ENCODE measurements around the gene TXNL4B. TPM values are rescaled to one million over a fixed set of nuclear protein-coding genes. Genes with fewer than 3 reads are reported as not detected.
"Not testable (repeated sequence)": the region's sequence is repeated elsewhere in the genome, so short reads cannot be mapped to it uniquely, and the experiment has no call there.

TXNL4B gene
- total and polyA plus RNA-seq, 2 donors (not counting 1 experiment from before 2014, with no cell fraction given): 9.9 to 16.1 TPM

DNA sequence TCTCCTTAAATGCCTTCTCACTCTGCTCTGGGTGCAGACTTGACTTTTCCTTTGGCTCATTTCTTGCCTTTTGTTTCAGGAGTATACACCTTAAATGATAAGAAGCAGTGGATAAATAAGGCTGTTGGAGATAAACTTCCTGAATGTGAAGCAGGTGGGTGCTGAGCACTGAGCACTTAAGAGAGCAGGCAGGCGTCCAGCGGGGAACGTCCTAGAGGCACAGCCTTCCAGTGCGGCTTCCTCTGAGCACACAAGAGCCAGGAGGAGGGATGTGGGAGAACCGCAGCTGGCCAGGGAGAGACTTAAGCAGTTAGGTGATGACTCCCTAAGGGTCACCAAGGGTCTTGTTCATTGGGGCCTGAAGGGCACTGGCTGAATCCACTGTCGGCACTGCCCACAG, 36.1 kb downstream of the TXNL4B start:
- H3K9me3 Mint-ChIP-seq (ENCODE audit: insufficient read depth); H4K20me1 ChIP-seq (ENCODE audit: control insufficient read depth, insufficient read depth, low read length, poor library complexity, severe bottlenecking); H3K4me1 Mint-ChIP-seq; intact Hi-C loops (cut with micrococcal nuclease); H3K27ac ChIP-seq (ENCODE audit: low read length in 2 of 2); DNase-seq; H3K4me3 Mint-ChIP-seq; CTCF ChIA-PET; H3K36me3 ChIP-seq (replicated peaks in 1 of 2; ENCODE audit: control extremely low read depth in 1 of 2, control insufficient read depth in 1 of 2, extremely low read depth in 1 of 2, insufficient read depth in 2 of 2, low read length in 1 of 2); H2AFZ ChIP-seq (ENCODE audit: insufficient read depth, low read depth, low read length, poor library complexity, severe bottlenecking); H3K4me3 ChIP-seq (ENCODE audit: control extremely low read depth in 1 of 5, extremely low read depth in 1 of 5, insufficient read depth in 1 of 5, low read depth in 2 of 5, low read length in 4 of 5); H3K4me1 ChIP-seq (ENCODE audit: control insufficient read depth in 2 of 2, insufficient read depth in 2 of 2, low read length in 2 of 2); H3K27me3 ChIP-seq (replicated peaks in 1 of 4; ENCODE audit: control extremely low read depth in 1 of 4, control insufficient read depth in 3 of 4, insufficient read depth in 4 of 4, low read length in 3 of 4); H3K79me2 ChIP-seq (ENCODE audit: control insufficient read depth, insufficient read depth, low read length); POLR2A ChIA-PET; H3K27ac Mint-ChIP-seq; H3K27me3 Mint-ChIP-seq; H3K4me2 ChIP-seq (replicated peaks; ENCODE audit: low read depth, low read length, poor library complexity, severe bottlenecking); ATAC-seq (ENCODE audit: low read depth); H3K9ac ChIP-seq (ENCODE audit: low read length); H3K9me3 ChIP-seq (ENCODE audit: control extremely low read depth in 1 of 3, control insufficient read depth in 2 of 3, insufficient read depth in 1 of 3, low read length in 2 of 3): not testable (repeated sequence)
- WGBS (ENCODE audit: insufficient coverage): 100% methylated on average over 1 of the region's 6 CpGs

DNA sequence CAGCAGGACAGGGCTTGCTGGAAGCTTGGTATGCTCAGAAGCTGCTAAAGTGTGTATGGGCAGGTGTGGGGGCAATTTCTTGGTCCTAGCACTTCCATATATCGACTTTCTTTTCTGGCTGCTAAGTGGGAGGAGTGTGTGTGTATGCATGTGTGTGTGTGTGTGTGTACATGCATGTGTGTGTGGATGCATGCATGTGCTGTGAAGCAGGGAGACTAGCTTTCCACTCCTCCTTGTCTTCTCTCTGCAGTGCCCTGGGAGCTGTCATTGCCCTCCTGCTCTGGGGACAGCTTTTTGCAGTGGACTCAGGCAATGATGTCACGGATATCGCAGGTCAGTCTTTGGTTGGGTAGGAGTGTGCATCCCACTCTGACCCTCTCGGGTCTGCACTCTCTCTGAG, 37.5 kb downstream of the TXNL4B start:
- Mint-ChIP-seq H3K27ac (no peak overlapping the region), H3K9me3 (ENCODE audit: insufficient read depth) (no peaks in the 10 kb centered on the region), H3K27me3 (no peaks in the 10 kb centered on the region), H3K4me1 (no peaks in the 10 kb centered on the region), H3K4me3 (no peak overlapping the region)
- Histone ChIP-seq H3K79me2 (ENCODE audit: control insufficient read depth, insufficient read depth, low read length) (no peaks in the 10 kb centered on the region), H3K9ac (ENCODE audit: low read length) (no peak overlapping the region), H3K4me3 (ENCODE audit: control extremely low read depth in 1 of 5, extremely low read depth in 1 of 5, insufficient read depth in 1 of 5, low read depth in 2 of 5, low read length in 4 of 5) (no peak overlapping the region), H4K20me1 (ENCODE audit: control insufficient read depth, insufficient read depth, low read length, poor library complexity, severe bottlenecking) (no peaks in the 10 kb centered on the region), H3K4me2 (replicated peaks; ENCODE audit: low read depth, low read length, poor library complexity, severe bottlenecking) (no peak overlapping the region), H3K9me3 (ENCODE audit: control extremely low read depth in 1 of 3, control insufficient read depth in 2 of 3, insufficient read depth in 1 of 3, low read length in 2 of 3) (no peaks in the 10 kb centered on the region), H3K36me3 (replicated peaks in 1 of 2; ENCODE audit: control extremely low read depth in 1 of 2, control insufficient read depth in 1 of 2, extremely low read depth in 1 of 2, insufficient read depth in 2 of 2, low read length in 1 of 2) (no peaks in the 10 kb centered on the region), H3K4me1 (ENCODE audit: control insufficient read depth in 2 of 2, insufficient read depth in 2 of 2, low read length in 2 of 2) (no peaks in the 10 kb centered on the region), H3K27me3 (replicated peaks in 1 of 4; ENCODE audit: control extremely low read depth in 1 of 4, control insufficient read depth in 3 of 4, insufficient read depth in 4 of 4, low read length in 3 of 4) (no peaks in the 10 kb centered on the region), H2AFZ (ENCODE audit: insufficient read depth, low read depth, low read length, poor library complexity, severe bottlenecking) (no peak overlapping the region), H3K27ac (ENCODE audit: low read length in 2 of 2) (no peak overlapping the region)
- DNase-seq (no peak), ATAC-seq (ENCODE audit: low read depth) (no peak)
- ChIA-PET CTCF (no interaction called here), POLR2A (no interaction called here)
- TF ChIP-seq, protein P1, sequence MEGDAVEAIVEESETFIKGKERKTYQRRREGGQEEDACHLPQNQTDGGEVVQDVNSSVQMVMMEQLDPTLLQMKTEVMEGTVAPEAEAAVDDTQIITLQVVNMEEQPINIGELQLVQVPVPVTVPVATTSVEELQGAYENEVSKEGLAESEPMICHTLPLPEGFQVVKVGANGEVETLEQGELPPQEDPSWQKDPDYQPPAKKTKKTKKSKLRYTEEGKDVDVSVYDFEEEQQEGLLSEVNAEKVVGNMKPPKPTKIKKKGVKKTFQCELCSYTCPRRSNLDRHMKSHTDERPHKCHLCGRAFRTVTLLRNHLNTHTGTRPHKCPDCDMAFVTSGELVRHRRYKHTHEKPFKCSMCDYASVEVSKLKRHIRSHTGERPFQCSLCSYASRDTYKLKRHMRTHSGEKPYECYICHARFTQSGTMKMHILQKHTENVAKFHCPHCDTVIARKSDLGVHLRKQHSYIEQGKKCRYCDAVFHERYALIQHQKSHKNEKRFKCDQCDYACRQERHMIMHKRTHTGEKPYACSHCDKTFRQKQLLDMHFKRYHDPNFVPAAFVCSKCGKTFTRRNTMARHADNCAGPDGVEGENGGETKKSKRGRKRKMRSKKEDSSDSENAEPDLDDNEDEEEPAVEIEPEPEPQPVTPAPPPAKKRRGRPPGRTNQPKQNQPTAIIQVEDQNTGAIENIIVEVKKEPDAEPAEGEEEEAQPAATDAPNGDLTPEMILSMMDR (IDR thresholded peaks at IDR 0.05): no peak
- TF ChIP-seq EZH2 (IDR thresholded peaks at IDR 0.05; ENCODE audit: borderline replicate concordance, insufficient read depth, low read depth, low read length, poor library complexity, severe bottlenecking): no peak
- intact Hi-C loops (cut with micrococcal nuclease): no loop called here
- WGBS (ENCODE audit: insufficient coverage): 100% methylated on average over 1 of the region's 4 CpGs

DNA sequence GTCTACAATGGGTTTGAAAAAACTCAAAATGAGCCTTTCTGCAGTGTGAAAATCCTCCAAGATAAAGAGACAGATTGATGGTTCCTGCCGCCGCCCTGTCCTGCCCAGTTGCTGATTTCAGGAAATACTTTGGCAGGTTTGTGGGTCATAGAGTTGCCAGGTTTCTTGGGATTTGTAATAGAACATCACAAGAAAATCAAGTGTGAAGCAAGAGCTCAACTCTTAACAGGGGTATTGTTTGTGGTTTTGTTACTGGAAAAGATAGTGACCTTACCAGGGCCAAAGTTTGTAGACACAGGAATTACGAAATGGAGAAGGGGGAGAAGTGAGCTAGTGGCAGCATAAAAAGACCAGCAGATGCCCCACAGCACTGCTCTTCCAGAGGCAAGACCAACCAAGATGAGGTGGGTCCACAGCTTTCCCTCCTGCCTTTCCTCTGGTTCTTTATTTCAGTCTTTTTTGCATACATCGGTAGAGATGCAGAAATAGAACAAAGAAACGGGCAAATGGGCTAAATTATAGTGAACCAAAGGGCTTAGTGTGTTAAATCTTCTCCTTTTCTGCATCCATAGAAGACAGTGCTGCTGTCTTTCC, 39.1 kb downstream of the TXNL4B start, which contains the start of gene HP:
HP (plus strand) TSS at position 252 of the 594 bp plus-strand sequence; CDS start at position 400, 148 bp downstream.
- CTCF ChIA-PET: interaction anchor here (1.3 kb wide), 1 partner anchor 12 kb away, joined by 4 read pairs; no protein-coding TSS in a partner anchor
- H3K4me2 ChIP-seq (replicated peaks; ENCODE audit: low read depth, low read length, poor library complexity, severe bottlenecking); H3K4me1 Mint-ChIP-seq; DNase-seq; H4K20me1 ChIP-seq (ENCODE audit: control insufficient read depth, insufficient read depth, low read length, poor library complexity, severe bottlenecking); H3K36me3 ChIP-seq (replicated peaks in 1 of 2; ENCODE audit: control extremely low read depth in 1 of 2, control insufficient read depth in 1 of 2, extremely low read depth in 1 of 2, insufficient read depth in 2 of 2, low read length in 1 of 2); H3K4me1 ChIP-seq (ENCODE audit: control insufficient read depth in 2 of 2, insufficient read depth in 2 of 2, low read length in 2 of 2); H3K27ac Mint-ChIP-seq; H3K27me3 Mint-ChIP-seq; H3K79me2 ChIP-seq (ENCODE audit: control insufficient read depth, insufficient read depth, low read length); H3K27me3 ChIP-seq (replicated peaks in 1 of 4; ENCODE audit: control extremely low read depth in 1 of 4, control insufficient read depth in 3 of 4, insufficient read depth in 4 of 4, low read length in 3 of 4); H3K4me3 Mint-ChIP-seq; ATAC-seq (ENCODE audit: low read depth); H3K9ac ChIP-seq (ENCODE audit: low read length); H3K4me3 ChIP-seq (ENCODE audit: control extremely low read depth in 1 of 5, extremely low read depth in 1 of 5, insufficient read depth in 1 of 5, low read depth in 2 of 5, low read length in 4 of 5); intact Hi-C loops (cut with micrococcal nuclease); H3K9me3 ChIP-seq (ENCODE audit: control extremely low read depth in 1 of 3, control insufficient read depth in 2 of 3, insufficient read depth in 1 of 3, low read length in 2 of 3); POLR2A ChIA-PET; H3K9me3 Mint-ChIP-seq (ENCODE audit: insufficient read depth); H3K27ac ChIP-seq (ENCODE audit: low read length in 2 of 2); H2AFZ ChIP-seq (ENCODE audit: insufficient read depth, low read depth, low read length, poor library complexity, severe bottlenecking): not testable (repeated sequence)
- WGBS (ENCODE audit: insufficient coverage): 79% methylated on average over 2 of the region's 5 CpGs
